Panc1 (cell line): ENCODE measurements around the gene TMCO4. TPM values are rescaled to one million over a fixed set of nuclear protein-coding genes. Genes with fewer than 3 reads are reported as not detected.

Experiments
- ATAC-seq: fragments of 200-7000 bp; cut with Tn5 transposase; 2 replicates; pipeline ENCODE4 v1.9.1; 2020; ENCODE audit warnings: mild to moderate bottlenecking, moderate library complexity
- BruUV-seq: library from RNA; stranded (reverse); fragments of 400-500 nt; replicated peaks from 2 replicates; lab custom pipeline; 2021; lab: Mats Ljungman, UMichigan
- CTCF ChIA-PET: fragments of 300-600 bp; sonication (Branson Sonifier 250); formaldehyde crosslinking; loops from one replicate; lab custom pipeline; 2022; ENCODE audit warnings: antibody characterized with exemption; lab: Charles Lee
- POLR2A ChIA-PET: fragments of 300-600 bp; sonication (Branson Sonifier 250); formaldehyde crosslinking; loops from one replicate; lab custom pipeline; 2022; ENCODE audit warnings: antibody characterized with exemption; lab: Charles Lee
- DNase-seq: peaks from one replicate; pipeline ENCODE4 v3.0.0-alpha.2; 2010; ENCODE audit warnings: low read depth, low spot score
- H3K27ac ChIP-seq: 2 replicates; pipeline ENCODE4 v1.5.1; 2011; ENCODE audit warnings: mild to moderate bottlenecking, low read length, inconsistent platforms
- H3K27me3 ChIP-seq: fragments of 200-500 bp; sonication (Bioruptor generic); 2 replicates; pipeline ENCODE4 v1.6.0; 2014; ENCODE audit warnings: low read length, inconsistent platforms; ENCODE audit not compliant: control insufficient read depth, insufficient read depth
- H3K36me3 ChIP-seq: fragments of 200-500 bp; sonication (Bioruptor generic); 2 replicates; pipeline ENCODE4 v1.5.1; 2014; ENCODE audit warnings: inconsistent platforms, mild to moderate bottlenecking, low read length, moderate library complexity; ENCODE audit not compliant: control insufficient read depth, insufficient read depth
- H3K4me1 ChIP-seq: 2 replicates; pipeline ENCODE4 v1.5.1; 2011; ENCODE audit warnings: inconsistent platforms, mild to moderate bottlenecking, low read length, moderate library complexity; ENCODE audit not compliant: control insufficient read depth, insufficient read depth
- H3K4me3 ChIP-seq, 2 experiments: 2 replicates each; pipeline ENCODE4 v1.5.1; 2011 to 2012; ENCODE audit warnings: low read depth in 2 of 2, low read length in 2 of 2, mild to moderate bottlenecking in 2 of 2, inconsistent platforms in 1 of 2, moderate library complexity in 1 of 2
- H3K9me3 ChIP-seq: fragments of 200-500 bp; sonication (Bioruptor generic); 2 replicates; pipeline ENCODE4 v1.5.1; 2014; ENCODE audit warnings: low read depth, mild to moderate bottlenecking, inconsistent platforms, low read length, moderate library complexity; ENCODE audit not compliant: control insufficient read depth, insufficient read depth
- CTCF ChIP-seq: fragments of 450-650 bp; IDR thresholded peaks from 2 replicates; pipeline ENCODE4 v1.5.1; 2017; ENCODE audit warnings: mild to moderate bottlenecking
- POLR2AphosphoS5 ChIP-seq: IDR thresholded peaks from 2 replicates; pipeline ENCODE4 v1.6.1; 2012; ENCODE audit warnings: mild to moderate bottlenecking, low read depth, low read length, moderate library complexity
- REST ChIP-seq, 2 experiments: IDR thresholded peaks; 2 replicates each; pipeline ENCODE4 v1.6.1; 2011 to 2012; ENCODE audit warnings: low read depth in 2 of 2, control low read depth in 1 of 2, low read length in 1 of 2, mild to moderate bottlenecking in 1 of 2, moderate library complexity in 1 of 2; ENCODE audit not compliant: insufficient read depth in 1 of 2
- SIN3A ChIP-seq: IDR thresholded peaks from 2 replicates; pipeline ENCODE4 v1.6.1; 2012; ENCODE audit warnings: low read depth, mild to moderate bottlenecking, low read length, moderate library complexity, borderline replicate concordance; ENCODE audit not compliant: insufficient read depth
- TCF7L2 ChIP-seq: IDR thresholded peaks from 2 replicates; pipeline ENCODE4 v1.6.1; 2011; ENCODE audit warnings: mild to moderate bottlenecking, low read depth, low read length, inconsistent platforms
- in situ Hi-C: cut with HindIII; loops from 2 replicates; pipeline ENCODE4 v1.10.0; 2016; ENCODE audit warnings: low sequenced_read_pairs, low pct_unique_long_range_greater_than_20kb
- intact Hi-C: fragments of 100-400 bp; cut with micrococcal nuclease; formaldehyde crosslinking; loops from one replicate; pipeline ENCODE4 v1.10.0; 2022; ENCODE audit not compliant: unreplicated experiment
- total RNA-seq: library from RNA; stranded (reverse); gene quantifications from one replicate; pipeline ENCODE4 v1.2.1, GENCODE V29; 2021; ENCODE audit not compliant: unreplicated experiment

The TMCO4 gene
- total RNA-seq, 1 experiment from 2014 or later = 13.2 TPM

- Histone ChIP-seq H3K4me3 (no peak overlapping the region), H3K27me3 (peaks cover 4% of the 10 kb centered on the region; the same call in 1 of the 2 replicates), H3K9me3 (no peaks in the 10 kb centered on the region), H3K27ac (no peak overlapping the region), H3K36me3 (no peaks in the 10 kb centered on the region), H3K4me1 (no peaks in the 10 kb centered on the region)
- intact Hi-C loops (no loop called here), in situ Hi-C loops (no loop called here)
- POLR2A ChIA-PET = no interaction called here
- TF ChIP-seq CTCF = no peak
- TF ChIP-seq REST (IDR thresholded peaks at IDR 0.05; ENCODE audit: insufficient read depth in 1 of 2, low read depth in 2 of 2, low read length in 1 of 2) = no peak
- TF ChIP-seq TCF7L2 = no peak
- no peak for TF ChIP-seq SIN3A
- no peak for TF ChIP-seq POLR2AphosphoS5
- ATAC-seq (no peak), DNase-seq (no peak)
- CTCF ChIA-PET = no interaction called here
- BruUV-seq = no TSS peak
These were observed 31.7 kb upstream of the TMCO4 start for GRCh38 chr1:19831441-19831840.

- ATAC-seq (no peak), DNase-seq (no peak)
- H3K27ac ChIP-seq = no peak overlapping the region
- CTCF ChIA-PET = no interaction called here
- no peaks in the 10 kb centered on the region for H3K36me3 ChIP-seq
- in situ Hi-C loops = no loop called here
- peaks cover 4% of the 10 kb centered on the region; the same call in 1 of the 2 replicates for H3K27me3 ChIP-seq
- intact Hi-C loops = no loop called here
- no peaks in the 10 kb centered on the region for H3K4me1 ChIP-seq
- no TSS peak for BruUV-seq
- POLR2A ChIA-PET = interaction anchor here (0.5 kb wide), 1 partner anchor 31 kb away, joined by 6 read pairs; no protein-coding TSS in a partner anchor
- no peak overlapping the region for H3K4me3 ChIP-seq
- H3K9me3 ChIP-seq = no peaks in the 10 kb centered on the region
- TF ChIP-seq CTCF (no peak), REST (IDR thresholded peaks at IDR 0.05; ENCODE audit: insufficient read depth in 1 of 2, low read depth in 2 of 2, low read length in 1 of 2) (no peak), TCF7L2 (no peak), SIN3A (no peak), POLR2AphosphoS5 (no peak)
These were observed 28.8 kb upstream of the TMCO4 start for GRCh38 chr1:19828546-19828945.
